HG02798 (cell line): Measurements from ENCODE around the gene KSR2.

Experiments used
- ATAC-seq: cut with Tn5 transposase; IDR thresholded peaks from one replicate; pipeline ENCODE4 v1.9.1; 2021; ENCODE audit warnings: mild to moderate bottlenecking; ENCODE audit not compliant: unreplicated experiment, poor library complexity

Gene KSR2

GRCh38 chr12:117447665-117448366 is 521.0 kb downstream of the KSR2 start:
- ATAC-seq = no peak

GRCh38 chr12:117444781-117445180 is 524.0 kb downstream of the KSR2 start:
- ATAC-seq = no peak

GRCh38 chr12:117441751-117442150 is 527.0 kb downstream of the KSR2 start:
- ATAC-seq = no peak

- no peak for ATAC-seq
Measured at GRCh38 chr12:117440384-117440783, 528.4 kb downstream of the KSR2 start.

GRCh38 chr12:117439531-117440001 is 529.2 kb downstream of the KSR2 start:
- ATAC-seq = no peak

- ATAC-seq = no peak
Measured at GRCh38 chr12:117438809-117439208, 530.0 kb downstream of the KSR2 start.

GRCh38 chr12:117437516-117438255 is 531.1 kb downstream of the KSR2 start:
- ATAC-seq = no peak

GRCh38 chr12:117433878-117434277 is 534.9 kb downstream of the KSR2 start:
- ATAC-seq = no peak

- ATAC-seq = no peak
Measured at GRCh38 chr12:117430246-117430645, 538.5 kb downstream of the KSR2 start.

GRCh38 chr12:117427211-117427610 is 541.6 kb downstream of the KSR2 start:
- ATAC-seq = no peak

- ATAC-seq = no peak
Measured at GRCh38 chr12:117421987-117422386, 546.8 kb downstream of the KSR2 start.

GRCh38 chr12:117421068-117421752 is 547.6 kb downstream of the KSR2 start:
- no peak for ATAC-seq

- ATAC-seq = no peak
Measured at GRCh38 chr12:117417004-117417403, 551.8 kb downstream of the KSR2 start.

GRCh38 chr12:117412465-117413188 is 556.2 kb downstream of the KSR2 start:
- no peak for ATAC-seq

- ATAC-seq = no peak
Measured at GRCh38 chr12:117409286-117409685, 559.5 kb downstream of the KSR2 start.

- no peak for ATAC-seq
Measured at GRCh38 chr12:117408161-117408791, 560.5 kb downstream of the KSR2 start.

GRCh38 chr12:117404940-117405339 is 563.9 kb downstream of the KSR2 start:
- no peak for ATAC-seq

- ATAC-seq = no peak
Measured at GRCh38 chr12:117404203-117404853, 564.5 kb downstream of the KSR2 start.

- ATAC-seq = no peak
Measured at GRCh38 chr12:117403586-117404139, 565.1 kb downstream of the KSR2 start.
